Stimulated activated CD4-positive, alpha-beta T cell treated with anti-CD3 and anti-CD28 coated beads, Interleukin-4, amount 100 ng/mL, for 24 hours (primary cell): Measurements from ENCODE around the gene BAX.

Experiments used
- DNase-seq: peaks from one replicate; pipeline ENCODE4 v3.0.0-alpha.2; 2020

The BAX gene

GRCh38 chr19:48933382-48933932 lies 21.2 kb upstream of the BAX start, which contains the start of gene DHDH:
DHDH (plus strand) TSS chr19:48933699; CDS start chr19:48933722, 23 bp downstream.
- peak; percentile 74 for DNase-seq

GRCh38 chr19:48934837-48935236 lies 19.8 kb upstream of the BAX start:
- DNase-seq, result no peak

GRCh38 chr19:48935864-48936263 lies 18.8 kb upstream of the BAX start:
- no peak for DNase-seq

GRCh38 chr19:48938256-48938655 lies 16.4 kb upstream of the BAX start:
- no peak for DNase-seq

- no peak for DNase-seq
Measured at GRCh38 chr19:48940902-48941301, 13.8 kb upstream of the BAX start.

GRCh38 chr19:48943081-48943480 lies 11.6 kb upstream of the BAX start:
- no peak for DNase-seq

GRCh38 chr19:48945415-48945814 lies 9.3 kb upstream of the BAX start:
- DNase-seq, result no peak

- no peak for DNase-seq
Measured at GRCh38 chr19:48945817-48946216, 8.9 kb upstream of the BAX start.

- no peak for DNase-seq
Measured at GRCh38 chr19:48946463-48947257, 8.0 kb upstream of the BAX start.

- no peak for DNase-seq
Measured at GRCh38 chr19:48947258-48947542, 7.5 kb upstream of the BAX start.

GRCh38 chr19:48950159-48950558 lies 4.5 kb upstream of the BAX start:
- DNase-seq, result no peak

- no peak for DNase-seq
Measured at GRCh38 chr19:48950830-48951519, 3.7 kb upstream of the BAX start.

- no peak for DNase-seq
Measured at GRCh38 chr19:48953141-48953540, 1.5 kb upstream of the BAX start.

GRCh38 chr19:48953990-48954594 lies 583 bp upstream of the BAX start:
- DNase-seq, result no peak

GRCh38 chr19:48955308-48955958 lies 758 bp downstream of the BAX start:
- no peak for DNase-seq

- DNase-seq, result no peak
Measured at GRCh38 chr19:48958006-48958405, 3.3 kb downstream of the BAX start.

- DNase-seq, result no peak
Measured at GRCh38 chr19:48959341-48960239, 4.9 kb downstream of the BAX start.

GRCh38 chr19:48961051-48961649 lies 6.5 kb downstream of the BAX start:
- no peak for DNase-seq

GRCh38 chr19:48961673-48962028 lies 7.0 kb downstream of the BAX start:
- DNase-seq, result no peak

GRCh38 chr19:48962029-48962848 lies 7.6 kb downstream of the BAX start:
- peak; percentile 60 for DNase-seq

- no peak for DNase-seq
Measured at GRCh38 chr19:48962849-48963165, 8.1 kb downstream of the BAX start.
